NOMO-1 treated with DMSO at 0.1 percent for 48 hours (cell line): Measurements from ENCODE around the gene ERCC6L2.

Experiments
- DNase-seq: peaks from one replicate; lab custom pipeline; 2025; ENCODE audit not compliant: unreplicated experiment; lab: John Stamatoyannopoulos, UW

ERCC6L2 gene

GRCh38 chr9:95864852-95865580, 10.5 kb upstream of the ERCC6L2 start:
- DNase-seq, result no peak

GRCh38 chr9:95870352-95870751, 5.1 kb upstream of the ERCC6L2 start:
- DNase-seq, result no peak

GRCh38 chr9:95870906-95871305, 4.6 kb upstream of the ERCC6L2 start:
- DNase-seq, result peak; percentile 31

DNA sequence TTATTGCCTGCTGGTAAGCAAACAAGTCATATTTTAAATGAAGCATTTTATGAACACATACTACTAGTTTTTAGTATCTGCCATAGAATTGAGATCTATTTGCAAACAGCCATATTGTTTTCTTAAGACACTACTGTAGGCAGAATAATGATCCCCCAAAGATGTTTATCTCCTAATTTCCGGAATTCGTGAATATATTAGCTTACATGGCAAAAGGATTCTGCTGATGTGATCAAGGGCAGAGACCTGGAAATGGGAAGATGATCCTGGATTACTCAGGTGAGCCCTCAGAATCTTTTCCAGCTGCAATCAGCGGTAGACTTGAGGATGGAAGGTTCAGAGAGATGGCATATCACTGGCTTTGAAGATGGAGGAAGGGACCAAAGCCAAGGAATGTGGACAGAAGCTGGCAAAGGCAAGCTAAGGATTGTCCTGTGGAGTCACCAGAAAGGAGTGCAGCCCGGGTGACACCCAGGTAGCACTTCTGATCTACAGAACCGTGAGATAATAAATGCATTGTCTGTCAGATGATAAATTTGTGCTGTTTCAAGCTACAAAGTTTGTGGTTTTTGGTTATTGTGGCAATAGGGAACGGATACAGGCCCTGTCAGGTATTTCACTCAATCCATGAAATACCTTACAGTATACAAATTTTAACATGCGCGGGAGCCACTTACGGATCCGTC, 1.0 kb upstream of the ERCC6L2 start:
- DNase-seq, result no peak

- DNase-seq, result peak; percentile 17
Measured at GRCh38 chr9:95874989-95875304, 544 bp upstream of the ERCC6L2 start.

DNA sequence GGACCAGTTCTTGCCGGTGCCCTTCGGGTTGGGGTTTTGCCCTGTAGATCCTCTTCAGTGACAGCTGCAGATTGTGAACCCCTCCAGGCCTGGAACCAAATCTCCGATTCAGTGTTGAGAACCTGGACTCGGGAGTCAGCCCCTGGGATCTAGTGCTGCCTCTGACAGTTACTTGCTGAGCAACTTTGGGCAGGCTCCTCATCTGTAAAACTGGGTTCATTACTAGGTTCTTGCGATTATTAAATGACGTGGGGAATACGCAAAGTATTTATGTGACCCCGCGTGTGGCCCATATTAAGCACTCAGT, 600 bp downstream of the ERCC6L2 start:
- DNase-seq, result no peak

DNA sequence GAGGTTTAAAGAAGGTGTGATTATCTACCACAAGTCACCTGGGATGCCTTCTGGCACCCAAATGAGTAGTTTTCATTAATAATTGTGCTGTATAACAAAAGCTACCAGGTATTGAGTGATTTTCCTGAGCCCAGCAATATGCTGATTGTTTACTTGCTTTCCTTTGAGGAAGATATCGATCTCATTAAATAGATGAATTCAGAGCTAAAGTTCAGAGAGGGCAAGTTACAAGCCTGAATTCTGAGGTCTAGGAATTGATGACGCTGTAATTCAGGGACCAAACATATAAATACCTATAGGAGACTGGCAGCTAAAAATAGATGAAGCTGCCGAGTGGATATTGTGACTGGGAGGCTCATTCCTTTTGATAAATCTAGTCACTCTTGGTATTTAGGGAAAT, 1.1 kb downstream of the ERCC6L2 start:
- peak; percentile 24 for DNase-seq

- no peak for DNase-seq
Measured at GRCh38 chr9:95877984-95878383, 2.5 kb downstream of the ERCC6L2 start.

- DNase-seq, result no peak
Measured at GRCh38 chr9:95879591-95879990, 4.1 kb downstream of the ERCC6L2 start.

DNA sequence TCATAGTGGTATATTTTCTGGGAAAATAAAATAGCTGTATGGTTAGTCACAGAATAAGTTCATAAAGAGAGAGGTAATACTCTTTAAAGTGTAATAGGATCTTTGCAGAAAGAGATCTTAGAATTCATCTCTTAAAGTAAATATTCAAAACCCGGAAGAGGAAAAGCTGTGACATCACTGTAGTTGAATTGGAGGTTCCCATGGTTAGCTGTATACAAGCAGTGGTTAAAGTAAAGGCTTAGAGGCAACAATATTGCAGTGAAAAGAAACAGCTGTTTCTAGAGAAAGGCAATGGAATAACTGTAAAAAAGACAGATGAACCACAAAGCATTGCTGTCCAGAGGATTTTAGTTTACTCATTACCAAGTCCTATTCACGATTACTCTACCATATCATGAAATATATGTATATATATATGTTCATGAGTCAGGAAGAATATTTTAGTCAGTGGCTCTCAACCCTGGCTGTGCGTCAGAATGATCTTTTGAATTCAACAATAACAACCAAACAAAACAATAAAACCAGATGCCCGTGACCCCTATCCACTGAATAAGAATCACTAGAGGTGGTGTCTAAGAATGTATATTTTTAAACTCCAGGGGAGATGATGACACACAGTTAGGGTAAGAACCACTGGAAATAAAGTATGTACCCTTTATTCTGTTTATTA, 4.7 kb downstream of the ERCC6L2 start:
- DNase-seq, result no peak

GRCh38 chr9:95887926-95888497, 12.5 kb downstream of the ERCC6L2 start:
- no peak for DNase-seq

- no peak for DNase-seq
Measured at GRCh38 chr9:95890594-95890993, 15.1 kb downstream of the ERCC6L2 start.

GRCh38 chr9:95891067-95891671, 15.7 kb downstream of the ERCC6L2 start:
- no peak for DNase-seq

- DNase-seq, result no peak
Measured at GRCh38 chr9:95892690-95893089, 17.2 kb downstream of the ERCC6L2 start.

DNA sequence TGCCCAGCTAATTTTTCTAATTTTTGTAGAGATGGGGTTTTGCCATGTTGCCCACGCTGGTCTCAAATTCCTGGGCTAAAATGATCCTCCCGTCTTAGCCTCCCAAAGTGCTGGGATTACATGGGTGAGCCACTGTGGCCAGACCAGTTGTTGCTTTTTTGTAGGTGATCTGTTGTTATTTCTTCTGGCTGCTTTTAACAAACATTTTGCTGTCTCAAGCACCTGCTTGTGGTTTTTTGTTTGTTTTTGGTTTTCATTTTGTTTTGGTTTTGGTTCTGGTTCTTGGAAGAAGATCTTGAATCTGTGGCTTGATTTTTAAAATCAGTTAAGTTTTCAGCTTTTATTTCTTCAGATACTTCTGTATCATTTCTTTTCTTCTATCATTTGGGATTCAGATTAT, 21.1 kb downstream of the ERCC6L2 start:
- no peak for DNase-seq

GRCh38 chr9:95901506-95901905, 26.0 kb downstream of the ERCC6L2 start:
- DNase-seq, result no peak

GRCh38 chr9:95903398-95903797, 27.9 kb downstream of the ERCC6L2 start:
- DNase-seq, result no peak

DNA sequence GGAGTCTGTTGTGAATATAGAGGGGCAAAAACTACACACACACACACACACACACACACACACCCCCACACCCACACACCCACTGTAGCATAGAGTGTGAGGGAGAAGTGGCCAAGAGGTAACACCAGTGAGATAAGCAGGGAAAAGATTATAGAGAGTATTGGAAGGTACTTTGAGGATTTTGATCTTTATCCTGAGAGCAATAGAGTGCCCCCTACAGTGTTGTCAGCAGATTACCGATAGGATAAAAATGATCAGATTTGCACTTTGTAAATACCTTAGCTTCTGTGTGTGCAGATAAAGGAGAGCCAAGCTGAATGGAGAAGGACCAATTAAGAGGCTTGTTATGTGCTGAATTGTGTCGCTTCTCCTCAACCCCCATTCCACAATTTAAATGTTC, 32.3 kb downstream of the ERCC6L2 start:
- no peak for DNase-seq

- DNase-seq, result no peak
Measured at GRCh38 chr9:95910023-95910707, 34.7 kb downstream of the ERCC6L2 start.

DNA sequence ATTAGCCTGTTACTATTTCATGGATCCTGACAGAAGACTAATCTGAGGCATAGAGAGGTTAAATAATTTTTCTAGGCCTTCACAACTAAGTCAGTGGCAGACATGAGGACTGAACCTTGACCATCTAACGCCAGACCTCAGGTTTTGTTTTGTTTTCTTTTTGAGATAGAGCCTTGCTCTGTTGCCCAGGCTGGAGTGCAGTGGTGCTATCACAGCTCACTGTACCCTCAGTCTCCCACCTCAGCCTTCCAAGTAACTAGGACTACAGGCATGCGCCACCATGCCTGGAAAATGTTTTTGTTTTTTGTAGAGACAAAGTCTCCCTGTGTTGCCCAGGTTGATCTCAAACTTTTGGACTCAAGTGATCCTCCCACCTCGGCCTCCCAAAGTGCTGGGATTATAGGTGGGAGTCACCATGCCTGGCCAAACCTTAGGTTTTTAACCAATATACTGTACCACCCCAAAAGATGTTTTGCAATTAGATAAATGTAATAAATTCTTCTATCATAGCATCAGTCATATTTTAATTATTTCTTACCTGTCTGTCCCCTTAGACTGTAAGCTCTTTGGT, 35.4 kb downstream of the ERCC6L2 start:
- no peak for DNase-seq

- DNase-seq, result no peak
Measured at GRCh38 chr9:95912773-95913172, 37.3 kb downstream of the ERCC6L2 start.
